Cardiac muscle cell (in vitro differentiated cells and primary cell): ENCODE measurements around the gene SRMS. TPM values are rescaled to one million over a fixed set of nuclear protein-coding genes. Genes with fewer than 3 reads are reported as not detected.

Source experiments
- DNase-seq, 2 donors: peaks; one replicate each; pipeline versions ENCODE4 v3.0.0 to v3.0.0-alpha.2; 2010 to 2017; ENCODE audit warnings: low read depth in 1 of 2, low spot score in 1 of 2
- H3K27ac ChIP-seq: fragments of 200-600 bp; sonication (generic); 2 replicates; pipeline ENCODE4 v1.5.1; 2016
- H3K27me3 ChIP-seq: fragments of 200-600 bp; sonication (generic); 2 replicates; pipeline ENCODE4 v1.6.0; 2016; ENCODE audit warnings: control low read depth
- H3K36me3 ChIP-seq: fragments of 200-600 bp; sonication (generic); 2 replicates; pipeline ENCODE4 v1.5.1; 2016; ENCODE audit warnings: control low read depth
- H3K4me1 ChIP-seq: fragments of 200-600 bp; sonication (generic); 2 replicates; pipeline ENCODE4 v1.8.1; 2017; ENCODE audit warnings: low read depth, mild to moderate bottlenecking, mixed run types
- H3K4me3 ChIP-seq: fragments of 200-600 bp; sonication (generic); 2 replicates; pipeline ENCODE4 v1.5.1; 2016; ENCODE audit warnings: mild to moderate bottlenecking
- H3K9me3 ChIP-seq: fragments of 200-600 bp; sonication (generic); 2 replicates; pipeline ENCODE4 v1.5.1; 2017; ENCODE audit warnings: low read depth, mild to moderate bottlenecking, control low read depth
- CTCF ChIP-seq: IDR thresholded peaks from 2 replicates; pipeline ENCODE4 v1.5.1; 2012; ENCODE audit warnings: low read depth, mild to moderate bottlenecking, low read length
- polyA plus RNA-seq: library from polyadenylated mRNA; unstranded; fragments of >200 nt; fragmentation: Nextera tagmentation; extraction: Ambion mirVana; gene quantifications from 2 replicates; pipeline ENCODE4 v1.2.1, GENCODE V29; 2016
- total RNA-seq: library from RNA; depleted of rRNA; stranded (reverse); fragments of >200 nt; gene quantifications from 2 replicates; pipeline ENCODE4 v1.2.3, GENCODE V29; 2016

SRMS gene
- total and polyA plus RNA-seq, 2 experiments from 2014 or later = not detected

- TF ChIP-seq CTCF = no peak
- H3K36me3 ChIP-seq = no peaks in the 10 kb centered on the region
- H3K4me3 ChIP-seq = no peak overlapping the region
- peaks cover 11% of the 10 kb centered on the region for H3K4me1 ChIP-seq
- no peak overlapping the region for H3K27ac ChIP-seq
- H3K9me3 ChIP-seq = no peaks in the 10 kb centered on the region
- no peaks in the 10 kb centered on the region for H3K27me3 ChIP-seq
- DNase-seq = no peak
Measured at GRCh38 chr20:63529861-63530787, 17.4 kb downstream of the SRMS start.

GRCh38 chr20:63529180-63529860, 18.2 kb downstream of the SRMS start:
- no peak for TF ChIP-seq CTCF
- Histone ChIP-seq H3K36me3 (no peaks in the 10 kb centered on the region), H3K9me3 (no peaks in the 10 kb centered on the region), H3K27me3 (no peaks in the 10 kb centered on the region), H3K4me3 (no peak overlapping the region), H3K4me1 (peaks cover 9% of the 10 kb centered on the region), H3K27ac (no peak overlapping the region)
- no peak for DNase-seq

GRCh38 chr20:63527184-63527583, 20.4 kb downstream of the SRMS start:
- H3K4me3 ChIP-seq = no peak overlapping the region
- DNase-seq = no peak
- no peak for TF ChIP-seq CTCF
- peaks cover 2% of the 10 kb centered on the region for H3K4me1 ChIP-seq
- H3K9me3 ChIP-seq = no peaks in the 10 kb centered on the region
- peaks cover 8% of the 10 kb centered on the region for H3K36me3 ChIP-seq
- no peaks in the 10 kb centered on the region for H3K27me3 ChIP-seq
- no peak overlapping the region for H3K27ac ChIP-seq

GRCh38 chr20:63525971-63526370, 21.6 kb downstream of the SRMS start:
- Histone ChIP-seq H3K9me3 (no peaks in the 10 kb centered on the region), H3K27me3 (no peaks in the 10 kb centered on the region), H3K27ac (no peak overlapping the region), H3K4me3 (no peak overlapping the region), H3K4me1 (peaks cover 11% of the 10 kb centered on the region), H3K36me3 (peaks cover 10% of the 10 kb centered on the region)
- no peak for DNase-seq
- no peak for TF ChIP-seq CTCF

GRCh38 chr20:63525185-63525584, 22.4 kb downstream of the SRMS start:
- H3K9me3 ChIP-seq = no peaks in the 10 kb centered on the region

More at GRCh38 chr20:63525185-63525584, 22.4 kb downstream of the SRMS start:
- Histone ChIP-seq H3K4me1 (peaks cover 11% of the 10 kb centered on the region), H3K4me3 (no peak overlapping the region), H3K36me3 (peaks cover 10% of the 10 kb centered on the region), H3K27me3 (no peaks in the 10 kb centered on the region), H3K27ac (no peak overlapping the region)
- TF ChIP-seq CTCF = no peak
- no peak for DNase-seq
